Upper lobe of left lung (tissue), 4 donors: ENCODE measurements around the gene PRCC.

Source experiments
- CTCF ChIP-seq, 6 experiments: fragments of 450-650 bp in 4 of 6; fragments of 200-600 bp in 2 of 6; sonication (generic) in 2 of 6; IDR thresholded peaks; one replicate each; pipeline ENCODE4 v1.5.1; 2016 to 2019; ENCODE audit warnings: antibody characterized with exemption in 6 of 6
- EP300 ChIP-seq, 4 donors: sonication (generic); formaldehyde crosslinking; IDR thresholded peaks; one replicate each; pipeline ENCODE4 v1.5.1; 2017; ENCODE audit warnings: antibody characterized with exemption in 4 of 4, control low read depth in 2 of 4
- POLR2A ChIP-seq, 4 donors: fragments of 450-650 bp; IDR thresholded peaks; one replicate each; pipeline ENCODE4 v1.5.1; 2016 to 2017; ENCODE audit warnings: antibody characterized with exemption in 4 of 4, mild to moderate bottlenecking in 2 of 4

DNA sequence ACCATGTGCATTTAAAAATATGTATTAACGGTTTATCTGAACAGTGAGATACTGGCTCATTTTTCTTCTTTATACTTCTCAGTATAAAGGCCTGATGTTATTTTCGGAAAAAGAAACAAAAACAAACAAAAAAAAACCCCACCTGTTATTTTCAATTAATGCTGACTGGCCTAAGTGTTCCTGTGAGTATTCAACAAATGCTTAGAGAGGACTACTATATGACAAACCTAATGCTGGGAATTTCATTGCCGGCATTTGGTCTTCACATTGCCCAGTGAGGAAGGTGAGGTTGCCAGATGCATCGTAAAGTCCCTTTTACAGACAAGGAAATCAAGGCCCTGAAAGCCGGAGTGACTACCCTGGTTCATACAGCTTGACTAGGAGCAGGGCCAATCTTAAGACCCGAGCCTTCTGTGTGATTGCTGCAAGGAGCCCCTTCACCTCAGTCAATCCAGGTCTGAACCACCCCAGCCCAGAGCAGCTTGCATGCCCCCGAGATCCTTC lies 27.0 kb upstream of the PRCC start:
- TF ChIP-seq POLR2A (IDR thresholded peaks at IDR 0.05) (no peak), CTCF (IDR thresholded peaks at IDR 0.05) (no peak), EP300 (IDR thresholded peaks at IDR 0.05) (no peak)
